ENCODE measurements around the gene GATC.

GRCh38 chr12:120467439-120467838 lies 21.2 kb downstream of the GATC start:
- TF ChIP-seq CTCF (IDR thresholded peaks at IDR 0.05) (no peak), POLR2A (IDR thresholded peaks at IDR 0.05) (no peak)
